ENCODE results near the gene EDRF1.

The EDRF1 gene

DNA sequence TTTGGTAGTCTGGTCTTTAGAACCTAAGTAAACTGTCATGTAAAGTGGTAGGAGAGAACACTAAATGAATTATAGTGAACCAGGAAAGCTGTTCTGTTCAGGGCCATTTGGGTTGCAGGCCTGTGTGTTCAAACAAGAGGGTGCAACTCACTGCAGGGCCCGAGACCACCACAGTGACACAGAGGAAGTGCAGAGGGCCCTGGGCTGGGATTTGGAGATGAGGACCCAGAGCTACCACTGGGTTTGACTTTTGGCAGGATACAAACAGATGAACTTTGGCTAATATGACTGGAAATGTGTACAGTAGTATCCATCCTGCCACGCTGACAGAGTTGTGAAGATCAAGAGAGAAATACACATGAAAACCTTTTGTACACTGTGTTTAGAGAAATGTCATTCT lies 46.3 kb downstream of the EDRF1 start:
- no peak for DNase-seq (ENCODE audit: low spot score)

- DNase-seq (ENCODE audit: low spot score): no peak
Observed at GRCh38 chr10:125766511-125766910, 47.0 kb downstream of the EDRF1 start.

GRCh38 chr10:125768219-125768855 lies 48.8 kb downstream of the EDRF1 start:
- DNase-seq (ENCODE audit: low spot score): no peak

GRCh38 chr10:125769175-125769574 lies 49.7 kb downstream of the EDRF1 start:
- no peak for DNase-seq (ENCODE audit: low spot score)

DNA sequence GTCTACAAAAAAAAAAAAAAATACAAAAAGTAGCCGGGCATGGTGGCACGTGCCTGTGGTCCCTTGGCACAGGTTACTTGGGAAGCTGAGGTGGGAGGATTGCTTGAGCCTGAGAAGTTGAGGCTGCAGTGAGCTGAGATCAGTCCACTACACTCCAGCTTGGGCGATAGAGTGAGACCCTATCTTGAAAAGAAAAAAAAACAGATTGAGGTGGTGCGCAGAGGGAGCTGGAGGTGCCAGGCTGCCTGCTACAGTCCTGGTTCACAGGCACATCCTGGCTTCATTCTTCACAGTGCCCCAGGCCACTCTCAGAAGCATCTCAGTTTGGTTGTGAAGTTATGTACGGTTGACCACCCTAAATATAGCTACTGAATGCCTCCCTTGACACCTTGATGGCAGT lies 51.3 kb downstream of the EDRF1 start:
- no peak for DNase-seq (ENCODE audit: low spot score)

- DNase-seq (ENCODE audit: low spot score): no peak
Observed at GRCh38 chr10:125772112-125772863, 52.8 kb downstream of the EDRF1 start.

- DNase-seq (ENCODE audit: low spot score): no peak
Observed at GRCh38 chr10:125772864-125773180, 53.3 kb downstream of the EDRF1 start.

- DNase-seq (ENCODE audit: low spot score): no peak
Observed at GRCh38 chr10:125773687-125774543, 54.4 kb downstream of the EDRF1 start.

GRCh38 chr10:125774581-125775191 lies 55.2 kb downstream of the EDRF1 start:
- no peak for DNase-seq (ENCODE audit: low spot score)

DNA sequence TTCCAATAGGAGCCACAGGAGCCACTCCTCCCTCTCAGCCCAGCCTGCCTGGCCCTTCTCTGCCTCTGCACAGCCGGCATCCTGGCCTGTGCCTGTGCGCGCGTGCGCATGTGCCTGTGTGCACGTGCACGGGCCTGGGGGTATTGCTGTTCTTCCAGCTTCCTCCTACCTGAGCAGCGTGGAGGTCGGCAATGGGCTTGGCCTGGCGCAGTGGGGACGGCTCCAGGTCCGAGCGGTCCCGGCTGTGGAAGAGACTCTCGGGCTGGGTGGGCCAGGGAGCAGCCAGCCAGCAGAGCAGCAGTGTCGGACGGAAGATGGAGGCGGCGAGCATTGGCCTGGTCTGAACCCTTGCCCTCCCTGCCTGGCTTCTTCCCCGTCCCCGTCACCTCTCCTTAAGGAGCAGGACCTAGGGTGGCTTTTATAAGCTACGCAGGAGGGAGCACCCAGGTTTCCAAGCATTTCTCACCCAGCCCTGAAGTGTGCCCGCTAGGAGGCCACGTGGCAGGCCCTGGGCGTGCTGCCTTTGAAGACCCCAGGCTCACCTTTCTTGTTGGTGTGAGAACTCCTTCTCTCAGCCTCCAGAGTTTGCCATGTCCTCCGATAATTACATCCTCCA lies 56.1 kb downstream of the EDRF1 start, which contains the start of gene MMP21:
MMP21 (minus strand) TSS at position 331 of the 616 bp plus-strand sequence; CDS start at position 331, 0 bp downstream.
- DNase-seq (ENCODE audit: low spot score): no peak

- DNase-seq (ENCODE audit: low spot score): no peak
Observed at GRCh38 chr10:125777806-125778205, 58.3 kb downstream of the EDRF1 start.

- DNase-seq (ENCODE audit: low spot score): no peak
Observed at GRCh38 chr10:125778556-125778955, 59.0 kb downstream of the EDRF1 start.

GRCh38 chr10:125779403-125780327 lies 60.2 kb downstream of the EDRF1 start:
- DNase-seq (ENCODE audit: low spot score): no peak

GRCh38 chr10:125781374-125781773 lies 61.9 kb downstream of the EDRF1 start:
- DNase-seq (ENCODE audit: low spot score): no peak

DNA sequence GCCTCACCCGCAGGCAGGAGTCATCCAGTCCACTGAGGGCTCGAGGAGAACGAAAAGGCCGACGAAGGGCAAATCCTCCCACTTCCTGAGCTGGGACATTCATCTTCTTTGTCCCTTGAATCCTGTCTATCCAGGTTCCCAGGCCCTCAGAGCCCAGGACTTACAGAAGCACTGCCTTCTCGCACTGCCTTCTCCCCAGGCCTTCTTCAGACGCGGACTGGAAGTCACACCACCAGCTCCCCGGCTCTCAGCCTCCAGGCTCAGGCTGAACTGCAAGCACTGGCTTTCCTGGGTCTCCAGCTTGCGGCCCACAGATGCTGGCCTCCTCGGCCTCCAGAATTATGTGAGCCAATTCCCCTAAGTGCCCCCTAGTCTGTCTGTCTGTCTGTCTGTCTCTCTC lies 62.5 kb downstream of the EDRF1 start:
- no peak for DNase-seq (ENCODE audit: low spot score)

GRCh38 chr10:125782616-125783015 lies 63.1 kb downstream of the EDRF1 start:
- no peak for DNase-seq (ENCODE audit: low spot score)

DNA sequence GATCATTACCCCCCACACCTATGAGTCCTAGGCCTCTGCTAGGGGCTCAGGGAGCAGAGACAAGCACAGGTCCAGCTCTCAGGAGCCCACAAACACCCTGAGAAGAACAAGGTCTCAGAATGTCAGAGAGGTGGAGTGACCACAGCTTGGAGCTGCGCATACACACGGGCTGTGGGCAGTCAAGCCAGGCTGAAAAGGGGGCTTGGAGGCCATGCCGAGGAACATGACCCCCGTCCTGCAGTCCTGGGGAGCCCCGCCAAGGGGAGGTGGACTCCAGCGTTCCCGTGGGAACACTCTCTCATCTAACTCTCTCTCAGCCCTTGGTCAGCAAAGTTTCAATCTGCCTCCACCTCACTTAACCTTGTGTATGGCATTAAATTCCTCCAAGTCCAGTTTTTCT lies 63.9 kb downstream of the EDRF1 start:
- no peak for DNase-seq (ENCODE audit: low spot score)

DNA sequence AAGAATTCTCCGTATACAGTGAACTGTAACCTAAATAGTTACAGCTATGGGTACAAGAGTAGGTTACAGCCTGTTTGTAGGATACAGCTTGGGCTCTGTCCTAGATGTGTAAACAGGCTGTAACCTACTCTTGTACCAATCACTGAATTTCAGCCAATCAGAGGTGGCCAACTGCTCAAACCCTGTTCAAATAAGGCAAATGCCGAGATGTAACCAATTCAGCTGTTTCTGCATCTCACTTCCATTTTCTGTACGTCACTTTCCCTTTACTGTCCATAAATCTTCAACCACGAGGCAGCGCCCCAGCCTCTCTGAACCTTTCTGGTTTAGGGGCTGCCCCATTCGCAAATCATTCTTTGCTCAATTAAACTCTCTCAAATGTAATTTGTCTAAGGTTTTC lies 64.4 kb downstream of the EDRF1 start:
- DNase-seq (ENCODE audit: low spot score): peak; percentile 72

DNA sequence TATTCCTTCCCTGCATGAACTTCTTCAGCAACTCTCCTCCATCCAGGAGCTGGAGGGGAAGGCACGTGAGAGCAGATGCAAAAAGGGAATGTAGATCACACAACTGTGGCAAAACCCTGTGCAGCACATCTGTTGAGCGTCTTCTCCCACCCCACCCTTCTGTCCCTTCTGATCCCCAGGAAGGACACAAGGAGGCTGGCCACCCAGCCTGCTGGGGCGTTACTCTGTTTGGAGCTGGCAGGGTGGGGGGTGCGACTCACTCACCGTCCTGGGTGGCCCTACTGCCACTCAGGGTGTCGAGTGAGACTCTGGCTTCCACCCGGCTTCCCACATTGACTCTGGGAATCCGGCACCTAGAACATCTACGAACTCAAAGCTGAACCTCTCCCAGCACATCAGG lies 66.3 kb downstream of the EDRF1 start:
- no peak for DNase-seq (ENCODE audit: low spot score)
